ENCODE results near the gene ATP13A2.

GRCh38 chr1:17011092-17011438 is 663 bp downstream of the ATP13A2 start:
- no peak for TF ChIP-seq EZH2phosphoT487 (IDR thresholded peaks at IDR 0.05; ENCODE audit: insufficient read depth, low read depth)
- no peak for TF ChIP-seq EZH2 (IDR thresholded peaks at IDR 0.05; ENCODE audit: insufficient read depth, poor library complexity, severe bottlenecking)
